Measurements from ENCODE around the gene IGFBP1.

IGFBP1 gene

DNA sequence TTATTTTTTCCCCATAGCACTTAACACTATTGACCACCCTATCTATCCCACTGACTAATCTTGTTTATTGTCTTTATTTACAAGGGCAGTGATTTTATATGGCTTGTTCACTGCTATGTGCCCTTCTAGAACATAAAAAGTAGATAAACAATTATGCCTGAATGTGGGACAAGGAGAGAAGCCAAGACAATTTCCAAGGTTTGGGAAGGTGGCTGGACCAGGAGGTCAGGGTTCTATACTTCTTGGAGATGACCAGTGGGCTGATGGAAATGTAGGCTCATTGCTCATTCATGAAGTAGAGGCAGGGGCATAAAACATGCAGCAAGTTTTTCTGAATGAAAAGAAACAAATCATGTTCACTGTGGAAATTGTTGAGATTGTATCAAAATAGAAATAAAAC lies 21.3 kb downstream of the IGFBP1 start:
- no peak for DNase-seq

DNA sequence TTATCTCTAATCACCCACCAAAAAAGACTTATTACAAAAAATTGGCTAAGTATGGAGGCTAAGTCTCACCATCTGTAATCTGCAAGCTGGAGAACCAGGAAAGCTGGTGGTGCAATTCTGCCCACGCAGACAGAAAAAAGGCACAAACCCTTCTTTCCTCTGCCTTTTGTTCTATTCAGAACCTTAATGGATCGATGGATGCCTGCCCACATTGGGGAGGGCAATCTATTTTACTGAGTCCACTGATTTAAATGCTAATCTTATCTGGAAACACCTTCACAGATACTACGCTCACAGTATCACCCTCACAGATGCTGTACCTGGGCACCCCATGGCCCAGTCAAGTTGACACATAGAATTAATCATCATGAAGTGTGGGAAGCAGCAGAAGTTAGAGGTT lies 22.6 kb downstream of the IGFBP1 start:
- DNase-seq = no peak

DNA sequence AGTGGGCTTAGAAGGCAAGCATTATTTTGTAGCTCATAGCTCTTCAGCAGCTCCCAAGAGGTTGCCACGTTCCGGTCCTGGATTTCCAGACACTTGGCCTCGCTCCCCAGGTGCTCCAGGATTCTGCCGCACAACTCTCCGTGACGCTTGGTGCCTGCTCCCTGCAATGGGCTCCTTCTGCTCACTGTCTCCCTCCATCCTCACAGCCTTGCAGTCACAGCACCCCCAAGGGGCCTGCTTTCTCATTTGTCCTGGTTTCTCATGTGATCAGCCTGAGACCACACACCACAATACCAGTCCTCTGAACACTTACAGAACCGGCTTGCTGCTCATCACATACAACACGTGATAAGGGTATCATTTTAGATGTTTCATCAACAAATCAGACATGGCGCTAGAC lies 23.0 kb downstream of the IGFBP1 start:
- no peak for DNase-seq

DNA sequence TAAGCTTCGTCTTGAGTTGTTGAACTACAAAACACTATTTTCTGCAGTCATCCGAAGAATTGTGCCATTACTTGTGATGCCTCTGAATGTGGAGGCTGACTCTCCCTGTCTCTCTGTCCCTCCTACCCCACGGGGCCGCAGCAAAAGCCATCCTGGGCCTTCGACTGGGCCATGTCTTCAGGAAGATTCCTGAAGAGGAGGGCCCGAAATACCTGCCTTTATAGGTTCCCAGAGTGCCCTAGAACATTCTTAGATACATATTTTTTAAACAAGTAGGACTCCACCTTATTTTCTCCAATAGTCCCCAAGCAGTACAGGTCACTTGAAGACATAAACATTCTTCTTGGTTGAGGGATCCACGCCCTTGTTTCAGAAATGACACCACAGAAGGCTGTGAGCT lies 24.7 kb downstream of the IGFBP1 start:
- DNase-seq = no peak

DNA sequence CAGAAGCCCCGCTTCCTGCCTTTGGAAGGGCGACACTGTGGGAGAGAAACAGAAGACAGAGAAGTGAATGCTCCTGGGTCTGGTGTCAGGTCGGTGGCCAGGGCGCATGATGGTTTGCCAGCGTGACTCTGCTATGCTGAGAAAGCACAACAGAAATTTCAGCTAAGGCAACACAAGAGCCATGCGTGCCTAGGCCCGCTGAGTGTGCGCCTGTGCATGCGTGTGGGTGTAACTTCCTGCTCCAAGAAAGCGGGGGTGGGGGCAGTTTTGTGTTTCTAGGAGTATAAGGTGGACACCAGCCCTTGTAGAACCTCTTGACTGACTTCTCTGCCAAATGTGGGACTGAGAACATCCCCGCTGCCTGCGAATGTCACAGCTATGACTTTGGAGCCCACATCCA lies 26.6 kb downstream of the IGFBP1 start:
- DNase-seq = no peak

DNA sequence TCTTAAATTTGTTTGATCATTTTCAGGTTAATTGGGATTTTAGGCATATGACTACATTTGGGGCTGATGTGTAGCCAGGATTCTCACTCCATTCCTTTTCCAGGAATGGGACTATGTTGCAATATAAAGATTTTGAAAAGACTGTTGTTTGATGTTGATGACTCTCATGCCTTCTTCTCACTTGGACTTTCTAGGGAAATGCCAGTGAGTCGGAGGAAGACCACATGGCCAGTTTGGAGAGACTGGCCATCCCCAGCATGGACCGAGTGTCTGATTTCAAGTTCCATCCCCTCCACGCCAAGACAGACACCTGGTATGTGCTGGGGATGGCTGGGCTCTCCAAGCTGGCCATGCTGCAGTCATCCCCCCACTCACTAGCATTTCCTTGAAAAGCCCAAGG lies 27.3 kb downstream of the IGFBP1 start:
- no peak for DNase-seq

DNA sequence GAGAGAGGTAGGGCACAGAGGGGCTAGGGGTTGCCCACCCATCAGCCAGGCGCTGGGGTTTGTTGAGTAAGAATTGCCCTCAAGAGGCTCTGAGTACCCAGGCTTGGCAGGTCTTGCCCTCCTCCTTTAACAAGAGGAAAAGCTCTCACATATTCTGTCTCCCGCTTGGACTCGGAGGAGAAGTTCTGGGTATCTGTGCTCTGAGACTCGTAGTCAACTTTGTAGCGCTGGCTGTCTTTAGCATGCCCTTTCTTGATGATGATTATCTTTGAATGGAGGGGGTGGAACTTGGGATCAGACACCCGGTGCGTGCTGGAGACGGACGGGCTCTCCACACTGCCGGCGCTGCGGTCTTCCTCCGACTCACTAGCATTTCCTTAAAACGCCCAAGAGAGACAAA lies 28.8 kb downstream of the IGFBP1 start:
- no peak for DNase-seq

DNA sequence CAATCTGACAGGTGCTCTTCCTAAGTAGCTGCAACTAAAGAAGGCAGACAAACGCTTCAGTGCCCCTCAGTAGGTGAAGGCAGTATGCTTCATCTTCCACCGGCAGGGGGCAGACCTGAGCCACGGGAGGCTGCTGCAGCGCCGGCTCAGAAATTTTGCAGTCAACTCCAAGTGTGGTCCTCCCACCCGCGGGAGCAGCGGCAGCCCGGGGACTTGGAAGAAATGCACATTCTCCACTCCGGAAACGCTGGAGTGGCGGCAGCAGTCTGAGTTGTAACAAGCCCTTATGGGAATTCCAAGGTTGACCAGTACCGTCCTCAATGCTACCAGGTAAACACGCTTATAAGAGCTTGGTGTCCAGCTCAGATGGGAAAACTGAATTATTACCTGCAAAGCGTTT lies 29.4 kb downstream of the IGFBP1 start:
- DNase-seq = peak; percentile 92

DNA sequence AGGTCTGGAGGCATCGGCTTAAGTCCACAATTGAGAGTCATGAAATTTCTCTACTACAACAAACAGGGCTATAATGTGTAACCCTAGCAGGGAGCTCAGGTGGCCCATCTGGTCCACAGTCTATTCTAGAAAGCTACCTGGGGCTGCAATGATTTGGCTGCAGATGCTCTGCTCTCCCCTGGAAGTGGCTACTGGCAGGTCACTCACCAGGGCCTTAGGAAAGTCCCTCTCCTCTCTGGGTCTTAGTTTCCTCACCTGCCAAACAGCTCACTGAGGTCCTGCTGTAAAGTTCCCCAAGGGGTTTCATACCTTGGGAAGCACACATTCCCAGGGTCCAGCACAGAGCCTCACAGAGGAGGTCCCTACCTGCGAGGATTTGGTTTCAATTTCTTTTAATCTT lies 30.3 kb downstream of the IGFBP1 start:
- DNase-seq = no peak

DNA sequence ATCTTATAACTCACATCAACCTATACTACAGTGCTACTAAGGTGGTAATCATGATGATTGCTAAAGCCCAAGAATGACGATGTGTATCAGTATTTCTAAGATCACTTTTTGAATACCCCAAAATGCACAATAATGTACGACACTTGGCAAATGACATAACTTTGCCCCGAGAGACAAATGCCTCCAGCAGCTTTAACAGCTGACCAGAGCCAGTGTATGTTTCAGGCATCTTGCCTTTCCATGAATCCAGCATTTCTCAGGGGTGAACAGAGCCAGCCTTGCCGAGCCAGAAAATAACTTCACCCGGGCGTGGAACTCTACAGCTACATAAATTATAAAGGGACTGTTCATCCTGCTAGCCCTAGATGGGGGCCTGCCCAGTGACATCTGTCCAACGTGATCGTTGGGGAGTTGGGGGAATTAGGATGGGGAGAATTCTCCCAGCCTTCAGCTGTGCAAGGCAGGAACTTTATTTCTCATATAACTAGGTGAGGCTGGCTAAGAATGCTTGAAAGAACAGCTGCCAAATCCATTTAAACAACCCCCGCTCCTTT lies 31.0 kb downstream of the IGFBP1 start:
- no peak for DNase-seq

DNA sequence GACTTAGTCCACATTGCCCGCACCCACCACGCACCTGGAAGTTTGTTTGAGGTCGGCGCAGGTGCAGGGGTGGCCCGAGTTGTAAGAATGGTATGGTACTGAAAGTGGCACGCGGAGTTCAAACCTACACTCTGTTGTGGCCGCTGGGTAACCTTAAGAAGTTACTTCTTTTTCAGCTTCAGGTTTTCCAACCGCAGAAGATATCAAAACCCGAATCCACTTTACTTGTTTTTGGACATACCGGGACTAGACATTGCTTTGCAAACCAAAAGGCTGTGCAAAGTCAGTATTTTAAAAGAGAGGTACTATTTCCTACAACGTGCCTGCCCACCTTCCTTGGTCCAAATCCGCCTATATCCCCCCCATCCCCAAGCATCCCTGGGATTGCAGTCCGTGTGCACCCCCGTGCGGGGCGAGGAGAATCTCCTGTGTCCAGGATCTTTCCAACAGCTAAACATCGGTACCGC lies 31.7 kb downstream of the IGFBP1 start:
- DNase-seq = no peak

DNA sequence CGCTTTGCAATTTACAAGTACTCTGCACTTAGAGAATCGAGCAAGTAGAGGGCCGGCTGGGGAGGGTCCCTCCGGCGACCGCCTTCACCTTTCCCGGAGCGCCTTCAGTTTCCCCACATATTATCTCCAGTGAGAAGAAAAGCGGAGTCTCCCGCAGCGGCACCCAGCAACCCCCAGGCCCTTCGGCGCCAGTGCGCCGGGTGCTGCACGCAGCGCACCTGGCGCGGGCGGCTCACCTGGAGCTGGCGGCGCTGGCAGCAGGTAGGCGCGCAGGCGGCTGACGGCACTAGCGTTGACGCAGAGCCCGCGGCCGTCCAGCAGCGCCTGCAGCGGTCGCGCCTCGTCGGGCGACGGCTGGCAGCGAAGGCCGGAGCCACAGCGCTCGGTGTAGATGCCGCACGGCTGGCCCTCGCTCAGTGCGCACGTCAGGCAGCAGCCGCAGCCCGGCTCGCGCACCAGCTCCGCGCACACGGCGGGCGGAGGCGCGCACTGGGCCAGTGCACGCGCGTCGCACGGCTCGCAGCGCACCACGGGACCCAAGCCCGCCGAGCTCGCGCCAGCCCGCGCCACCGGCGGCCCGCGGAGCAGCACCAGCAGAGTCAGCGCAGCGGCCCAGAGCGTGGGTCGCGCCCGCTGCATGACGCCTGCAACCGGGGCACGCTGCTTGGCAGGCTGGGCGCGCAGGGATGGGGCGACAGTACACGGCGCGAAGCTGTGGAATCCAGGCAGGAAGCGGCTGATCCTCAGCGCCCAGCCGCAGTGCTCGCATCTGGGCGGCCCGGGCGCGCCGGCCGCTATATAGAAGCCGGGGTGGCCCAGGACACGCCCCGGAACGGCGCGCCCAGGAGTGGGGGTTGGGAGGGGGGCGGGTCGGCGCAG lies 32.5 kb downstream of the IGFBP1 start, which contains the start of gene IGFBP3:
TSS of gene IGFBP3 (minus strand) at position 771 of the 879 bp plus-strand sequence. CDS start at position 639, 132 bp downstream.
- DNase-seq = no peak

DNA sequence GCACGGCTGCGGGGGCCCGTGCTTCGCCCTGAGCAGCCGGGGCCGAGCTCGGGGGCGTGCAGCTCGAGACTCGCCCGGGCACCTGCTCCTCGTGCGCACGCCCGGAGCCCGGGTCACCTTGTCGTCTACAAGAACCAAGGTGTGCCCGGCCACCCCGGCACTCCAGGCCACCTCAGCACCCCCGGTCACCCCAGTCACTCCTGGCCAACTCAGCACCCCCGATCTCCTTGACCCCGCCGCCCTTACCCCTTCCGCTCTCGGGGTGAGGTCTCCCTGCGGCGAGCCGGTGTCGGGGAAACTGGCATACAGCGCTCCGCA lies 33.1 kb downstream of the IGFBP1 start:
- no peak for DNase-seq

DNA sequence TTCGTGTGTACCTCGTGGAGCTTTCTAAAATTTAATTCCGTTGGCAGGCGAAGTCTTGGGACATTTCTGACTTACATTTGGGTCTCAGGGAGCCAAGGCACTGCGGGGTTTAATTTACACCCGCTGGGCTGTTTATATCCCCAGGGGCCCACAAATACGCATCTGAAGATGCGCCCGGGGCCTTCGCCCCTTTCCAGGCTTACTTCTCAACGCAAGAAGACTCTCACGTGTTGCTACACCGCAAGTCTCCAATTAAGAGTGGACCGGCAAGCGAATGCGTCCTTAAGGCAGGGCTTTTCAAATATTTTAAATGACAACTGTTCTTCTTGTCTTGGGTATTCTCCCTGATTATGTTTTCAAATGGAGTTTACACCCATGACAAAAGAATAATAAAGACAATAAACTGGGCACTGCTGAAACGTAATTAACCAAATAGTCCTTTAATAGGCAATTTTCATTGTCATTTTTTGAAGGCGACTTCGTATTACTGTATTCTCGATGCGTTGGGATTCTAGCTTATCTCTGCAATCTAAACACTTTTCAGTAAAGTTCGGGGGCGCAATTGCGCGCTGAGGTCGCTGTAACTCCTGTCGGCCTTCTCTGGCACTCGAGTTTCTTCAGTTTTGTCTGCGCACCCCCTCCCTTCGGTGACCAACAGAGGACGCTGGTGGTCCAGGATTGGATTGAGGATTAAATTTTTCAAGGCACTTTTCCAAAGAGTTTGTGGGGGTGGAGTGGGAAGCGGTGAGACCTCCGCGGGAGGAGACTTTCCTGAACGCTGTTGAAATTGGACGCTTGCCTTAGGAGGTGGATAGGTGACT lies 33.6 kb downstream of the IGFBP1 start:
- DNase-seq = no peak

DNA sequence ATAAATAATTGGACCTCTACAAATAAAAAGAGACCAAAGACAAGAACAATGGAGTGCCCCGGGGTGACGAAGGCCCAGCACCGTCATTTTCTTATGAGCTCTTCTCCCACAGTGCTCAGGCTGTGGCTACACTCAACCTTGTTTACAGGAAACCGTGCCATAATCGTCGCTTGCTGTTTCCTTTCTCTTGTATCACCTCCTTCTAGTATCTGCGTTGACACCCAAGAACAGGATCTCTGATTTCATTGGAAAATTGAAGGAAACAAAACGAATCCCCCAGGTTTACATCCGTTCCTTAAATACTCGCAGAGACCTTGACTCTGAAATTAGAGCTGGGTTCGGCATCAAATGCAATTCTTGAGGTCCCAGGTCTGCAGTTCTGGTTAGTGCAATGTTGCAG lies 34.5 kb downstream of the IGFBP1 start:
- DNase-seq = no peak

DNA sequence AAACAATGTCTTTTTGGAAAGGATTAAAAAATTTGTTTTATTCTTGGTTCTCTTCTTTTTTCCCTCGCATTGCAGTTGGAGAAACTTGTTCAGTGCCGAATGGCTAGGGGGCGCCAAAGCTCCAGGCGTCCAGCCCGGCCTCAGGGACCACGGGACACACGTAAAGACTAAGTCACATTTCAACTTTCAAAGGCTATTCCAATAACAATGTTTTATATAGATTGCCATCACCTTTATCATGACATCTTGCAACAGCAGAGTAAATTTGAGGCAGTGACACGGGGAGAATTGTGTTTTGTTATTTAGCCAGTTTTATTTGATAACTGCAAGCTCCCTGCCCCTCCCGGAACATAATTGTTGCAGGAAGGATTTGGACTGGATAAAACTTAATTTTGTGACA lies 35.0 kb downstream of the IGFBP1 start:
- DNase-seq = peak; percentile 78

DNA sequence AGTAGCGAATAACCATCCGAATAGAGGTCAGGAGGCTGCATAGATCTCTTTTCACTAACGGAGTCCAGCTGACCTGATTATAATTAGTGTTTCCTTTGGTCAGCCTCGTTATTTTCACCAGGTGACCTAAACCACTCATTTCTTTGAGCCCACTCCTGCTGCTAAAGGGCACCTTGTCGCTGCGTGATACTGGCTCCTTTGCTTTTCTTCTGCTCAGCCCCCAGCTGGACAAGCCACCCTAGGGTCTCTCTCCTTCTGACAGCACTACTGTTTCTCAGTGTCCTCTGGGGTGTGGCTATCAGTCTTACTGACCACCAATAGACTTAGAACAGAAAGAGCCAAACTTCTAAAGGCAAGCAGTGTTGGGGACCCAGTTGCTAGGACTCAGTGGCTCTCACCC lies 35.5 kb downstream of the IGFBP1 start:
- DNase-seq = no peak

DNA sequence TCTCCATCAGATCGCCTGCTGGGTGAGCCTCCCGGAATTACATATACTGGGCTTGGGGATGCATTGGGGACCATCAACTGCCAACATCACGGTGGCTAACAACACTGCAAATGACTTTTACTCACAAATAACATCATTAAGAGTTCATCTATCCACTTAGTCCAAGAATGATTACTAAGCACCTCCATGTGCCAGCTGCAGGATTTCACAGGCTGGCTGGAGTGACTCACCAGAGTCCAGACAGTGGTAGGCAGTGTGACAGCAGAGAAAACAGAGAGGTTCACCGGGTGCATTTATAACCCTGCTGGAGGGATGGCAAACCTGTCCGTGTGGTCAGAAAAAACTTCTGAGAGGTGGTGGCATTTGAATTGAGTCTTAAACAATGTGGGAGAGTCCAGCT lies 36.0 kb downstream of the IGFBP1 start:
- no peak for DNase-seq

DNA sequence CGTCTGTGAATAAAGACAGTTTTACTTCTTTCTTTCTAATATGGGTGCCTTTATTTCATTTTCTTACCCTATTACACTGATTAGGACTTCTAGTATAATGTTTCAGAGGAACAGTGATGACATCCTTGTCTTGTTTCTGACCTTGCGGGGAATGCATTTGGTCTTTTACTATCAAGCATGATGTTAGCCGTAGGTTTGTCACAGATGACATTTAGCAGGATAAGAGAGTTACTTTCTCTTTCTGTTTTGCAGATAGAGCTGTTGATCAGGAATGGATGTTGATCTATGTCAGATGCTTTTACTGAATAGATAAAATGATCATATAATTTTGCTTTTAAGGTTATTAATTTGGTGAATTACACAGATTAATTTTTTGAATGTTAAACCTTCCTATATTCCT lies 39.4 kb downstream of the IGFBP1 start:
- DNase-seq = no peak

DNA sequence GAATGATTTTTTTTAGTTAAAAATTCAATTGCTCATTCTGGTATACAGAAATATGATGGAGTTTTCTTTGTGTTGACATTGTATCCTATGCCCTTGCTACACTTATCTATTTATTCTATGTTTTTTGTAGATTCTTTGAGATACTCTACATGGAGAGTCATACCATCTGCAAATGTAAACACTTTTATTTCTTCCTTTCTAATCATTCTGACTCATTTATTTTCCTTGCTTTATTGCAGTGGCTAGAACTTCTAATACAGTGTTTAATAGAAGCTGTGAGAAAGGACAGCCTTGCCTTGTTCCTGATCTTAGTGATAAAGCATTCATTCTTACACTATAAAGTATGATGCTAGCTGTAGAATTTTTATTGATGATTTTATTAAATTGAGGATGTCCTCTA lies 42.7 kb downstream of the IGFBP1 start:
- DNase-seq = no peak

DNA sequence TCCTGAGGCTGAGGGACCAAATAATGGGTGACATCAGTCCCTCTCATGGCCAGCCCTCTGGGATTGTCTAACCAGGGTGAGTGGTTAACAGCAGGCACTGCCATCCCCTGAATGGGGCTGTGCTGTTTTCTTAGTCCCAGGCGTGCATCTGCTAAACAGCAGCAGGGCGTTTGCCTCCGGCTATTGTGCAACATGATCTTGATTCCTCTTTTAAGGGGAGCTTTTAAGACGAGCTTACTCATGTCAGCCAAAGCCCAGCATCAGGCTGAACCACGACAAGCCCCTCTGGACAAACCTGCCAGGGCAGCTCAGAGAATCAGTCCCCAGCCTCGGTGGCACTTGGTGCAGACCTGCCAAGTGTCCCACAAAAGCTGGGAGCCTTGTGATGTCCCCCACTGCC lies 49.0 kb downstream of the IGFBP1 start:
- DNase-seq = no peak

DNA sequence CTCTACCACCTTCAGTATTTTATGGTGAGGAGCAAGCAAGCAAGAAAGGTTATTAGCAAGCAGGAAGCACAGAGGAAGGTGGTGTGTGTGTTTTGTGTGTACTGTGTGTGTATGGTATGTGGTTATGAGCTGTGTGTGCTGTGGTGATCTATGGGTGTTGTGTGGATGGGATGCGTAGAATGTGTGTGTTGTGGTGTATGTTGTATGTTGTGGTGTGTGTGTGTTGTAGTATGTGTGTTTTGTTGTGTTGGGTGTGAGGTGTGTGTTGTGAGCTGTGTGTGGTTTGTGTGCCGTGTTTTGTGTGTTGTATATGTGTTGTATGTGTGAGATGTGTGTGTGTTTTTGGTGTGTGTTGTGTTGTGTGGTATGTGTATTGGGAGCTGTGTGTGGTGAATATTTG lies 49.6 kb downstream of the IGFBP1 start:
- no peak for DNase-seq

DNA sequence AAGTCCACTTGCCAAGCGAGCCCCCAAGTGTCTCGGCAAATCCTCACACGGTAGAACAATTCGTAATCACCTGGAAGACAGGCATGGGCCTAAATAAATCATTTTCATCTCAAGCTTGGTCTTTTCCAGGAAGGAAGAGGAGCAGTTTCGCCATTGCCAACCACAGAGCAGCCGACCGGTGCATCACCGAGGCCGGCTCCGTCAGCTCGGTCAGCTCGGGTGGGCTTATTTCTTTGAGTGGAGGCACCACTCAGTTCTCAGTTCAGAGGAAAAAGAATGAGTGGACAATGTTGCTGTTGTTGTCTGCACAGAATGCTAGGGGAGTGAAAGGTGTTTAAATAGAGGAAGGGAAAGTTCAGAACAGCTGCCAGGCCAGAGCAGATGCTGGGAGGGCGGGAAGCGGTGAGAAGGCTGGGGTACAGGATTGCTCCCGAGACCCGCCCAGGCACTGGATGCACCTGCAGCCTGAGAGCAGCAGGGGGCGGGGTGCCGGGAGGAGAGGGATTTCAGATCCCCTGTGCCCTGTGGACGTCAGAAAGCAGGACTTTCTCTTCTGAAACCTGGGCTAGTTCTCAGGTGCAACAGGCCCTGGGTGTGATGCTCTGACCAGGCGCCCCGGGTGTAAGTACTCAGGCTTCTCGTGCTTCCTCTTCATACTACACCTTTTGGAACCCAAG lies 50.5 kb downstream of the IGFBP1 start:
- peak; percentile 22 for DNase-seq
